ENCODE results near the gene TSACC. TPM values are rescaled to one million over a fixed set of nuclear protein-coding genes. Genes with fewer than 3 reads are reported as not detected.
A peak's percentile ranks its signal among the peaks of the same experiment; 100 is the strongest.

TSACC gene
- total and polyA plus RNA-seq, 2 of the 8 experiments (the other 6 are each of a cell fraction or from before 2014, with no cell fraction given) = 1.0 to 5.0 TPM

DNA sequence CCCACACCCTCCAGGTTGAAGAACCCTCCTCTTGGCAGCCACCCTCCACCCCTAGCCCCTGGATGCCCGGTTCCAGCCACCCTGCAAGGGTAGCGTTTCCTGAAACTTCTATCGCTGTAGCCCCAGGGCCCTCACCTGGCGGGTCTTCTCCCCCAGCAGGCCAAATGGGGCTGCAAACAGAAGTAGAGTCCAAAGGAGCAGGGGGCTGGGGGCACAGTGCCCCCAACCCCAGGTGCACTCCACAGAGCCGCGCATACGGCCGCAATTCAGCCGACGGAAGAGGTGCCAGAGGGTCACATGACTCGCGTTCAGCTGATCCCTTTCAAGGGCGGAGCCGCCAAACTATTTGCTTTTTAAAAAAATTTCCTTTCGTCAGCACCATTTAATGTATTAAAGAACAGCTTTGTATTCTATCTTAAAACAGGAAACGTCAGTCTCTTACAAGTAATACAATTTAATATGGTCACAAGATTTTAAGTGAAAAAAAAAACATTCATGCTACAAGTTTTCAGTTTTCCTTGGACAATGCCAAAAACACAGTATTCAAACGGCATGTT, 42.9 kb upstream of the TSACC start, which contains the start of gene GLMP (continued):
- TF ChIP-seq, protein P1, sequence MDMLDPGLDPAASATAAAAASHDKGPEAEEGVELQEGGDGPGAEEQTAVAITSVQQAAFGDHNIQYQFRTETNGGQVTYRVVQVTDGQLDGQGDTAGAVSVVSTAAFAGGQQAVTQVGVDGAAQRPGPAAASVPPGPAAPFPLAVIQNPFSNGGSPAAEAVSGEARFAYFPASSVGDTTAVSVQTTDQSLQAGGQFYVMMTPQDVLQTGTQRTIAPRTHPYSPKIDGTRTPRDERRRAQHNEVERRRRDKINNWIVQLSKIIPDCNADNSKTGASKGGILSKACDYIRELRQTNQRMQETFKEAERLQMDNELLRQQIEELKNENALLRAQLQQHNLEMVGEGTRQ (IDR thresholded peaks at IDR 0.05; ENCODE audit: low read length) = peak; percentile 95
- peak in 1 of 2 experiments; percentile 61; a peak in 2 of 3 replicates for TF ChIP-seq POLR2A (IDR thresholded peaks at IDR 0.05; ENCODE audit: control extremely low read depth in 1 of 2, low read depth in 2 of 2, low read length in 2 of 2)
- TF ChIP-seq HDAC2 (IDR thresholded peaks at IDR 0.05; ENCODE audit: borderline replicate concordance in 1 of 2, low read depth in 2 of 2, low read length in 2 of 2) = peak in 1 of 2 experiments; percentile 88; a peak in 2 of 4 replicates
- peak; percentile 63; the same call in 1 of the 2 replicates for TF ChIP-seq PHF8 (conservative IDR thresholded peaks at IDR 0.05; ENCODE audit: low read depth, low read length)
- TF ChIP-seq CBX5 (IDR thresholded peaks at IDR 0.05; ENCODE audit: low read depth, low read length) = no peak
- TF ChIP-seq SAP30 (IDR thresholded peaks at IDR 0.05; ENCODE audit: insufficient read depth, insufficient replicate concordance, low read length) = peak; percentile 91

Measured in H1 (cell line).